ENCODE data around the gene PSME4.

- TF ChIP-seq CTCF (IDR thresholded peaks at IDR 0.05 in 8 of 11, conservative IDR thresholded peaks at IDR 0.05 in 3 of 11) (no peak), POLR2A (IDR thresholded peaks at IDR 0.05) (no peak), POLR2AphosphoS5 (IDR thresholded peaks at IDR 0.05) (no peak)
Observed at GRCh38 chr2:53933329-53933728, 37.5 kb downstream of the PSME4 start.

All from spleen (tissue), 7 donors.